Aorta (tissue), 5 donors: ENCODE measurements around the gene REM2. TPM values are rescaled to one million over a fixed set of nuclear protein-coding genes. Genes with fewer than 3 reads are reported as not detected.
"Not testable (repeated sequence)": the region's sequence is repeated elsewhere in the genome, so short reads cannot be mapped to it uniquely, and the experiment has no call there.

Experiments
- ATAC-seq: fragments of 200-7000 bp; cut with Tn5 transposase; one replicate; pipeline ENCODE4 v1.9.1; 2022; ENCODE audit warnings: moderate library complexity; ENCODE audit not compliant: low FRiP score
- DNase-seq, 2 donors: peaks; one replicate each; pipeline ENCODE4 v3.0.0-alpha.2; 2020
- H3K27ac ChIP-seq, 2 donors: one replicate each; pipeline ENCODE4 v1.5.1; 2013; ENCODE audit warnings: low read length in 2 of 2, mild to moderate bottlenecking in 2 of 2, moderate library complexity in 2 of 2, control low read depth in 1 of 2, inconsistent platforms in 1 of 2, low read depth in 1 of 2
- H3K27me3 ChIP-seq, 2 donors: one replicate each; pipeline ENCODE4 v1.6.1; 2013; ENCODE audit warnings: control low read depth in 1 of 2, low read length in 1 of 2, mild to moderate bottlenecking in 1 of 2, moderate library complexity in 1 of 2; ENCODE audit not compliant: insufficient read depth in 2 of 2, control insufficient read depth in 1 of 2
- H3K36me3 ChIP-seq, 2 donors: one replicate each; pipeline ENCODE4 v1.6.1; 2013; ENCODE audit warnings: control low read depth in 1 of 2, low read length in 1 of 2, mild to moderate bottlenecking in 1 of 2; ENCODE audit not compliant: insufficient read depth in 2 of 2, control insufficient read depth in 1 of 2
- H3K4me1 ChIP-seq, 2 donors: one replicate each; pipeline ENCODE4 v1.6.1; 2013; ENCODE audit warnings: low read length in 2 of 2, control low read depth in 1 of 2, mild to moderate bottlenecking in 1 of 2, moderate library complexity in 1 of 2; ENCODE audit not compliant: insufficient read depth in 2 of 2, control insufficient read depth in 1 of 2
- H3K4me3 ChIP-seq, 2 donors: one replicate each; pipeline ENCODE4 v1.5.1; 2013; ENCODE audit warnings: low read length in 2 of 2, control low read depth in 1 of 2, mild to moderate bottlenecking in 1 of 2
- H3K9me3 ChIP-seq: one replicate; pipeline ENCODE4 v1.6.1; 2013; ENCODE audit warnings: mild to moderate bottlenecking, low read length; ENCODE audit not compliant: control insufficient read depth
- WGBS, 2 donors: extraction: QIAGEN DNeasy Blood & Tissue Kit; methylation state at CpG; one replicate each; pipeline ENCODE4 v1.1.7; 2013; 5-methylcytosine and 5-hydroxymethylcytosine counted together
- intact Hi-C, 2 donors: fragments of 100-400 bp; cut with DNase I; formaldehyde crosslinking; loops; one replicate each; pipeline versions ENCODE4 v1.14.2 to v1.15.0; 2022
- polyA plus RNA-seq, 2 donors: library from polyadenylated mRNA; stranded (reverse); fragments of 200-250 nt; gene quantifications; one replicate each; pipeline ENCODE4 v1.2.3, GENCODE V29; 2013
- total RNA-seq, 2 donors: library from RNA; stranded (reverse); fragmentation: NEBNext Ultra II Directional; extraction: Animal tissue kit (Norgen Biotek cat#: 25700); gene quantifications; one replicate each; pipeline ENCODE4 v1.2.1, GENCODE V29; 2021
- donor health status: healthy with polysubstance abuse.
- donor health status: Bipolar disorder and iron deficiency.
- donor health status: DM: no; HTN: no; CAD: no.
- donor health status: DM: no; HTN: no; CAD: no.
- donor health status: DM: yes; HTN: yes; CAD: no.

REM2 gene
- total and polyA plus RNA-seq, 4 donors = 0.36 to 0.92 (median 0.75) TPM; not detected in 1

DNA sequence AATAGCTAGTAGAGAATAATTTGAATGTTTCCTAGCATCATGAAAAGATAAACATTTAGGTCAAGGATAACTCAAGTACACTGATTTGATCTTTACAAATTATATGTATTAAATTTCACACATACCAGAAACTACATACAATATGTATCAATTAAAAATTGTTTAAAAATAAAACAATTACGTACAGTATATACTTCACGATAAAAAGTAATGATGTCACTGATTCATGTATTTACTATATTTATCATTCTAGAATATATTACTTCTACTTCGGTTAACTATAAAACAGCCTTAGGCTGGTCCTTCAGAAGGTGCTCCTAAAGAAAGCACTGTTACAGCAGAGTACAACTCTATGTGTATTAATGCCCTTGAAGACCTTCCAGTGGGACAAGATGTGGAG is 24.4 kb downstream of the REM2 start:
- Histone ChIP-seq H3K9me3 (no peaks in the 10 kb centered on the region), H3K4me3 (no peak overlapping the region), H3K27ac (no peak overlapping the region), H3K4me1 (no peaks in the 10 kb centered on the region), H3K36me3 (peaks cover 9 to 11% of the 10 kb centered on the region in 2 donors), H3K27me3 (no peaks in the 10 kb centered on the region)
- DNase-seq = peak in 1 of 2 donors; percentile 13
- intact Hi-C loops = loop anchor here in 1 of 2 donors (10.0 kb wide), 1 partner anchor 73 kb away; the partner anchor contains the start of gene MMP14
- ATAC-seq = no peak
- WGBS, 2 donors = 85 to 87% methylated on average over 3 of the region's 3 CpGs

DNA sequence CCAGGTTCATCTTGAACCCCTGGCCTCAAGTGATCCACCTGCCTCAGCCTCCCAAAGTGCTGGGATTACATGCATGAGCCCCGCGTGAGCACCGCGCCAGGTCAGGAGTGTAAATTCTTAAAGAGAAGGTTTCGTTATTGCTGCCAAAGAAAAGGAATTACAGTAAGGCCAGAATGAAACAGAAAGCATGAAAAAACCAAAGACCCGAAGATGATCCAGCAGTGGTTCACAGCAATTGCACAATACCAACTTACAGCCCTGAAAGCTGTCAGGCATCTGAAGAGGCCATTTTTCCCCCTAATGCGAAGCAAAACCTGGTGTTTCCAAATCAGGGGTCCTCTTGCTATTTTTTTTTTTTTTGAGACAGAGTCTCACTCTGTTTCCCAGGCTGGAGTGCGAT is 25.6 kb downstream of the REM2 start:
- intact Hi-C loops = loop anchor here in 1 of 2 donors (10.0 kb wide), 1 partner anchor 74 kb away; the partner anchor contains the start of gene MMP14
- DNase-seq (peak in 1 of 2 donors; percentile 28), ATAC-seq (no peak)
- no peaks in the 10 kb centered on the region for H3K4me1 ChIP-seq
- no peaks in the 10 kb centered on the region for H3K9me3 ChIP-seq
- H3K27me3 ChIP-seq = no peaks in the 10 kb centered on the region
- 87 to 90% methylated on average over 8 of the region's 8 CpGs for WGBS, 2 donors
- peaks cover 7 to 8% of the 10 kb centered on the region in 2 donors for H3K36me3 ChIP-seq
- no peak overlapping the region for H3K4me3 ChIP-seq
- H3K27ac ChIP-seq = no peak overlapping the region

DNA sequence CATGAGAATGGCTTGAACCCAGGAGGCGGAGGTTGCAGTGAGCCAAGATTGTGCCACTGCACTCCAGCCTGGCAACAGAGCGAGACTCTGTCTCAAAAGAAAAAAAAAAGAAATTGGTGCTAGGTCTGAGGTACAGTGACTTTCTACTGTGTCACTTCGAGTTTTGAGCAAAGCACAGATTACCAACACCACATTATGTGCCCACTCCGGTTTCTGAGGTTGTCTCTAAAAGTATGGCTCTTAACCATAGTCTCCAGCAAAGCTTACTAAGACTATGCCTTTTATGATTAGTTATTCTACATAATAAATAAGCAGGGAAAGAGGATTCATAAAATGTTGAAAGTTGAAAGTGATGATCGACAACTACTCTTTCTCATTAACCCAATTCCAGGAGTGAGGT is 27.9 kb downstream of the REM2 start:
- no peak for DNase-seq
- intact Hi-C loops = no loop called here

DNA sequence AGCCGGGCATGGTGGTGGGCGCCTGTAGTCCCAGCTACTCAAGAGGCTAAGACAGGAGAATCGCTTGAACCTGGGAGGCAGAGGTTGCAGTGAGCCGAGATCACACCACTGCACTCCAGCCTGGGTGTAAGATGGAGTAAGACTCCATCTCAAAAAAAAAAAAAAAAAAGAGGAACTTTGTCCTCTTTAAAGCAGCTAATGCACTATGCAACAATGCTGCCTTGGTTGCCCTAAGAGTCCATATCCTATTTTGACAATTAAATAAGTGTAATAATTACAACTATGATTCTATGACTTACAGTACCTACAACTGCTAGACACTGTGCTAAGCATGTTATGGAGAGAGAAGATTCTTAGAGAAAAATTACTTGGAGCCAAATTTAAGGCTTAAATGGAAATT is 31.8 kb downstream of the REM2 start:
- H3K4me3 ChIP-seq, ATAC-seq, H3K27ac ChIP-seq, H3K27me3 ChIP-seq, H3K36me3 ChIP-seq, H3K9me3 ChIP-seq, DNase-seq, intact Hi-C loops, H3K4me1 ChIP-seq: not testable (repeated sequence)
- WGBS, 2 donors = 91 to 96% methylated on average over 4 of the region's 4 CpGs

More for the DNA sequence above, 27.9 kb downstream of the REM2 start:
- no peak overlapping the region for H3K4me3 ChIP-seq
- 65 to 68% methylated on average over 5 of the region's 5 CpGs for WGBS, 2 donors
- peaks cover 0 to 2% of the 10 kb centered on the region in 2 donors for H3K36me3 ChIP-seq
- no peak overlapping the region for H3K27ac ChIP-seq
- H3K9me3 ChIP-seq = no peaks in the 10 kb centered on the region
- no peaks in the 10 kb centered on the region for H3K27me3 ChIP-seq
- no peaks in the 10 kb centered on the region for H3K4me1 ChIP-seq
- no peak for ATAC-seq

DNA sequence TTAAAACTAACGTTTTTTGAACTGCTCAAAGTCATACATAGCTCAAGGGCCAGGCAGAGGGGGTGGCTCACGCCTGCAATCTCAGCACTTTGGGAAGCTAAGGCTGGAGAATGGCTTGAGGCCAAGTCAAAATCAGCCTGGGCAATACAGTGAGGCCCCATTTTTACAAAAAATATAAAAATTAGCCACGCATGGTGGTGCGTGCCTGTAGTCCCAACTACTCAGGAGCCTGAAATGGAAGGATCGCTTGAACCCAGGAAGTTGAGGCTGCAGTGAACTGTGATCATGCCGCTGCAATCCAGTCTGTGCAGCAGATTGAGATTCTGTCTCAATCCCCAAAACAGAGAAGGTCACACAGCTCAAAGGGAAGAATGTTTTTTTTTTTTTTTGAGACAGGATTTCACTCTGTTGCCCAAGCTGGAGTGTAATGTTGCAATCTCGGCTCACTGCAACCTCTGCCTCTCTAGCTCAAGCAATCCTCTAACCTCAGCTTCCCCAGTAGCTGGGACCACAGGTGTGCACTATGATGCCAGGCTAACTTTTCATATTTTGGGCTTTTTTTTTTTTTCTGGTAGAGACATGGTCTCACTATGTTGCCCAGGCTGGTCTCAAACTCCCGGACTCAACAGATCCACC is 33.0 kb downstream of the REM2 start:
- Histone ChIP-seq H3K9me3 (no peaks in the 10 kb centered on the region), H3K36me3 (peaks cover 0 to 2% of the 10 kb centered on the region in 2 donors), H3K4me3 (no peak overlapping the region), H3K4me1 (no peaks in the 10 kb centered on the region), H3K27ac (no peak overlapping the region), H3K27me3 (no peaks in the 10 kb centered on the region)
- DNase-seq (no peak), ATAC-seq (no peak)
- WGBS, 2 donors = 77 to 81% methylated on average over 8 of the region's 8 CpGs
- intact Hi-C loops = no loop called here

DNA sequence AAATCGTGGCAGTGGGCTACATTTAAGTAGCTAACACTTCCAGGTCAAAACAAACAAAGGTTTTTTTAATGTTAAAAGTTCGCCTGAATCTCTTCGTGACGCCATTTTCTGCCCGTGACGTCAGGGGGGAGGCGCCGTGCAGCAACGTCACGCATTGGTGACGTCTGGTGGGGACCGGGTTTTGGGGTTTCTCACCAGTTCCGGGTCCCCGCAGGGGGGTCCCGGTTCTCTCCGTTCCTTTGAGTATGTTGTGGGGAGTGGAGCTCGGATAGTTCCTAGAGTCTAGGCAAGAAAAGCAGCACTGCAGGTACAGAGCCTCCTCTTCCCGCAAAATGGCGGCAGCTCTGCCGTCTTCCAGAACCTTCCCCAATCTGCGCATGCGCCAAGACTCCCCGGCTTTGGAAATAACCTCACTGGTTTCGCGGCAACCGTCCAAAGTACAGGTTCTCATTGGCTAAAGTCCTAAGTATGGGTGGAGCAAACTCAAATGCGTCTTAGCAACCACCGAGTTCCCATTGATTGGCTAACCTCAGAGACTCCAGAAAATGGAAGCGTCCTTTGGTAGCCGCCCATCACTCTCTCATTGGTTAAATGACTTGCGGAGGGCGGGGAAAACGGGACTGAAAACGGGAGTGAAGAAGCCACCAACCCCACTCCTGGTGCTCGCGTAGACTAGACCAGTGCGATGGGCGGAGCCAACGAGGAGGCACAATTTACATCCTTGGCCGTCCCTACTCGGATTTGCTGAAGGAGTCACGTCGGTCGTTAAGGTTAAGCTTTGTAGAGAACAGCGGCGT is 36.0 kb downstream of the REM2 start, which contains the start of gene RBM23:
Gene RBM23, minus strand, starts transcription at position 346 of the 797 bp plus-strand sequence.
- peak; percentile 100 for DNase-seq
- peak within 1 kb of the TSS; percentile 89 to 95 for H3K4me3 ChIP-seq
- peak; percentile 96 for ATAC-seq
- intact Hi-C loops = no loop called here
- H3K27me3 ChIP-seq = no peaks in the 10 kb centered on the region
- peaks cover 0 to 11% of the 10 kb centered on the region in 2 donors for H3K36me3 ChIP-seq
- H3K27ac ChIP-seq = peak within 1 kb of the TSS; percentile 74 to 95
- no peaks in the 10 kb centered on the region for H3K9me3 ChIP-seq
- 0% methylated on average over 46 of the region's 46 CpGs for WGBS, 2 donors
- no peaks in the 10 kb centered on the region for H3K4me1 ChIP-seq

DNA sequence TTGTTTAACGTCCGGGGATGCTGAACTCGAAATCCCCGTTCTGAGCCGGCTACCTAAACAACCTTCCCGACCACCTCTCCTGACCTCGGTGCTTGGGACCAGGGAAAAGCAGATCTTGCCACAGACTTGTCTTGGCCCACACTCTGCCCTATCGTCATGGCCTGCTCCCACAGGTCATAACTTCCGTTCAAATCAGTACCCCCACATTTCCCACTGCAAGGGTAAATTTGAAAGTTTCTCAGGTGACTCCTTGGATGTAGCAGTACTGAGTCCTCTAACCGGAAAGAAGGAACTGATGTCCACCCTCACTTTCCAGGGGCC is 36.5 kb downstream of the REM2 start:
- DNase-seq (no peak), ATAC-seq (no peak)

DNA sequence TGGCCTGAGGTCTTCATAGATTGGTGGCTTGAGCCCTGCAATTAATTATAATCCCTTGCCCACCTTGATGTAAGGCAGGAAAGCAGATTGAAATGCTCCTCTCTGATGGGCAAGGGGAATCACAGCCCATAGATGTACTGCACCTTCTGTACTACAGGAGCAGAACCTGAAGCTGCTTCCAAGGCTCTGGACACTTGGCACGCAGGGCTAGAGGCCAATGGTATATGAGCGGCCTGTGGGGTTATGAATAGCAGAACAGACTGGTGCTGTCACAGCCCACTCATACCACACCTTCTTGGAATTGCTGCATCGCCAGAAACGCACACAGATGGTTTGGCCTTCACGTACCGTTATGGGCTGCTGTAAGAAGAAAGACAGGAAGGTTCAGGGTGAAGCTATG is 37.7 kb downstream of the REM2 start:
- intact Hi-C loops = no loop called here
- 91 to 92% methylated on average over 6 of the region's 6 CpGs for WGBS, 2 donors
- DNase-seq = no peak
- H3K4me3 ChIP-seq = no peak overlapping the region
- no peaks in the 10 kb centered on the region for H3K27me3 ChIP-seq
- no peak for ATAC-seq
- H3K9me3 ChIP-seq = no peaks in the 10 kb centered on the region
- H3K4me1 ChIP-seq = no peaks in the 10 kb centered on the region
- no peak overlapping the region for H3K27ac ChIP-seq
- H3K36me3 ChIP-seq = peaks cover 0 to 11% of the 10 kb centered on the region in 2 donors

More for the DNA sequence above, 36.5 kb downstream of the REM2 start:
- intact Hi-C loops = no loop called here
- Histone ChIP-seq H3K27ac (peak overlapping the region; percentile 72 to 74), H3K4me1 (no peaks in the 10 kb centered on the region), H3K36me3 (peaks cover 0 to 11% of the 10 kb centered on the region in 2 donors), H3K4me3 (peak overlapping the region in 1 of 2 donors; percentile 44), H3K9me3 (no peaks in the 10 kb centered on the region), H3K27me3 (no peaks in the 10 kb centered on the region)
- WGBS, 2 donors = 6 to 7% methylated on average over 10 of the region's 10 CpGs
